CD4-positive, alpha-beta T cell treated with Interleukin-6 at 100 ng/mL for 8 hours (primary cell): Measurements from ENCODE around the gene SEPTIN1.
A peak's percentile ranks its signal among the peaks of the same experiment; 100 is the strongest.

Source experiments
- DNase-seq: peaks from one replicate; pipeline ENCODE4 v3.0.0-alpha.2; 2020; ENCODE audit warnings: mixed read lengths, low spot score

The SEPTIN1 gene, protein sequence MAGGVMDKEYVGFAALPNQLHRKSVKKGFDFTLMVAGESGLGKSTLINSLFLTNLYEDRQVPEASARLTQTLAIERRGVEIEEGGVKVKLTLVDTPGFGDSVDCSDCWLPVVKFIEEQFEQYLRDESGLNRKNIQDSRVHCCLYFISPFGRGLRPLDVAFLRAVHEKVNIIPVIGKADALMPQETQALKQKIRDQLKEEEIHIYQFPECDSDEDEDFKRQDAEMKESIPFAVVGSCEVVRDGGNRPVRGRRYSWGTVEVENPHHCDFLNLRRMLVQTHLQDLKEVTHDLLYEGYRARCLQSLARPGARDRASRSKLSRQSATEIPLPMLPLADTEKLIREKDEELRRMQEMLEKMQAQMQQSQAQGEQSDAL

GRCh38 chr16:30382111-30382881 is at the start of gene SEPTIN1:
Gene SEPTIN1, minus strand, starts transcription at chr16:30382561. Its CDS starts 19 bp downstream, at chr16:30382542.
- DNase-seq: peak; percentile 85

GRCh38 chr16:30430428-30430970 is 48.1 kb upstream of the SEPTIN1 start:
- no peak for DNase-seq

DNA sequence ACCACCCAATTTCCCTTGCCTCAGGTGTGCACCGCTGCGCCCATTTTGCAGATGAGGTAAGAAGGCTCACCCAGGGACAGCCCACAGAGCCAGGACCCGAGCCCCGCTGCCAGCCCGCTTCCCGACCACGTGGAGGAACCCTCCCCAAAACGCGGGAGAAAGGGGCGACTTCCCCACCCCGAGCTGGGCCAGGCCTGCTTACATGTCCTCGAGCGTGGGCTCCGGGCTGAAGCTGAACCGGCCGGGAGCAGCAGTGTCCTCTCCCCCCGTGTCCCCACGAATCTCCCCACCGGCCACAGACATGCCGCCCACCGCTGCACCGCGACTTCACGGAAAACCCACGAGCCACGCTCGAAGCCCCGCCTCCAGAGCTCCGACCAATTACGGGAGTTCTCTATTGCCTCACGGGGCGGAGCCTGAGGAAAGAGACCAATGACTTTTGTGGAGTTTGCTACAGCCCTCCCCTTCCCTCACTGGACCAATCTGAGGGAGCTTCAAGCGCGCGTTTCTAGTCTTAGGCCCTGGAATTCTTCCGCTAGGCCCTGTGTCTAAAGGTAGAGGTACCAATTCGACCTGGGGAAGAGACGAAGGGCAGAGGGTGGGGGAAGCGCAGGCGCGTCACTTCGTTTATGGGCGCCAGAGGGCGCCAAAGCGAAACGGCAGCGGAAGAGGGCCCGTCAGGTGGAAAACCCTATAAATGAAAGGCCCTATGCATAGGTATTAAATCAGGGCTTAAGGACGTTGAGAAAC is 47.5 kb upstream of the SEPTIN1 start, which contains the start of gene DCTPP1:
TSS of gene DCTPP1 (minus strand) at position 353 of the 750 bp plus-strand sequence. CDS start at position 303, 50 bp downstream.
- peak; percentile 98 for DNase-seq

DNA sequence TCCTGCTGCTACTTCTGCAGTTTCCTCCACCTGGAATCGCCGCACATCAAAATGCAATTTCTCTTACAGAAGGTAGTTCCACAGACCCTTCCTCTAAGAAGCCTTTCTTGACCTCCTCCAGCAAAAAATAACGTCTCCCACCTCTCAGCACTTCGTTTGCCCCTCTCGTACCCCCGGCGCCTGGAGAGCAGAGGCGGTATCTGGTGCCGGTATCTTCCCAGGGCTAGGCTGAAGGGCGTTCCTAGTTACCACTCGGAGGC is 47.0 kb upstream of the SEPTIN1 start:
- DNase-seq: no peak

GRCh38 chr16:30428055-30428454 is 45.7 kb upstream of the SEPTIN1 start:
- no peak for DNase-seq

DNA sequence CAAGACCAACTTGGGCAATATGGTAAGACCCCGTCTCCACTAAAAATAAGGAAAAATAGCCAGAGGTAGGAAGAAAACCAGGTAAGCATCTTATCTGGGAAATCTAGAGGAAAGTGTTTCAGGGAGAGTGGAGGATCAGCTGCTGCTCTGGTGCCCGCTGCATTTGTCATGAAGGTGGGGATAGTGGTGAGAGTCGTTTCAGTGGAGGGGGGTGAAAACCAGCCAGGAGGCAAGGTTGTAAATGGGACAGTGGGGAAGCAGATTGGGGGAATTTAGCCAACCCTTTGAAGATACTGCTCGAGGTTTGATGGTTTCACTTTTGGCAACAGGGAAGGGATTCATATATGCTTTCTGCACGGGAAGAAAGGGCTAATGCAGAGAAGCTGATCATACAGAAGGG is 38.6 kb upstream of the SEPTIN1 start:
- DNase-seq: no peak

- no peak for DNase-seq
Observed at GRCh38 chr16:30418350-30419181, 36.2 kb upstream of the SEPTIN1 start.

- DNase-seq: peak; percentile 91
Observed at GRCh38 chr16:30417529-30418349, 35.4 kb upstream of the SEPTIN1 start.

GRCh38 chr16:30416624-30417528 is 34.5 kb upstream of the SEPTIN1 start:
- DNase-seq: no peak

GRCh38 chr16:30416047-30416603 is 33.8 kb upstream of the SEPTIN1 start:
- DNase-seq: no peak

- DNase-seq: no peak
Observed at GRCh38 chr16:30414159-30414558, 31.8 kb upstream of the SEPTIN1 start.

GRCh38 chr16:30413112-30413806 is 30.9 kb upstream of the SEPTIN1 start:
- no peak for DNase-seq

GRCh38 chr16:30409125-30410060 is 27.0 kb upstream of the SEPTIN1 start:
- peak; percentile 92 for DNase-seq

DNA sequence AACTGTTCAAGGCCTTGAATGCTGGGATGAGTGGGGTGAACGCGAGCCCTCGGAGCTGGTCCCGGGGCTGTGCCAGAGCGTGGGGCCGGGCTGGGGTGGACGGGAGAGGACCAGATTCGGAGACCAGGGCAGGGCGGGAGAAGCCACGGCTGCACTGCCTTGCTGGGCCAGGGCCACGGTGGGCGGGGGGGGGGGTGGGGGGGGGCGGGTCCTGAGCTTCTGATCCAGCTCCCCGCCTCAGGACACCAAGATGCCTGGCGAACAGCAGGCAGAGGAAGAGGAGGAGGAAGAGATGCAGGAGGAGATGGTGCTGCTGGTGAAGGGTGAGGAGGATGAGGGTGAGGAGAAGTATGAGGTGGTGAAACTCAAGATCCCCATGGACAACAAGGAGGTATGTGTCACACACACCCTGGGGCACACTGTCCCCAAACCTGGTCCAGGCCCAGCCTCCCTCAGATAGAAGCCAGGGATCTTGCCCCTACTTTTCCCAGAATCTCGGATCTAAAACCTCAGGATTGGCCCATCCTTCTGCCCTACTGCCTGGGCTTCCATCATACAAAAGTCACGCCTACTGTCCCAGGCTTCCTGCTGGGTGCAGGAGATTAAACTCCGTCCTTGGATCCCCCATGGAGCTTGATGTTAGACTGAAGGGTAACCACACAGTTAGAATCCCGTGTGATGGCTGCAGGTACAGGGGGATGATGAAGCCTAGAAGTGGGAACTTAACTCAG is 25.6 kb upstream of the SEPTIN1 start:
- DNase-seq: no peak

DNA sequence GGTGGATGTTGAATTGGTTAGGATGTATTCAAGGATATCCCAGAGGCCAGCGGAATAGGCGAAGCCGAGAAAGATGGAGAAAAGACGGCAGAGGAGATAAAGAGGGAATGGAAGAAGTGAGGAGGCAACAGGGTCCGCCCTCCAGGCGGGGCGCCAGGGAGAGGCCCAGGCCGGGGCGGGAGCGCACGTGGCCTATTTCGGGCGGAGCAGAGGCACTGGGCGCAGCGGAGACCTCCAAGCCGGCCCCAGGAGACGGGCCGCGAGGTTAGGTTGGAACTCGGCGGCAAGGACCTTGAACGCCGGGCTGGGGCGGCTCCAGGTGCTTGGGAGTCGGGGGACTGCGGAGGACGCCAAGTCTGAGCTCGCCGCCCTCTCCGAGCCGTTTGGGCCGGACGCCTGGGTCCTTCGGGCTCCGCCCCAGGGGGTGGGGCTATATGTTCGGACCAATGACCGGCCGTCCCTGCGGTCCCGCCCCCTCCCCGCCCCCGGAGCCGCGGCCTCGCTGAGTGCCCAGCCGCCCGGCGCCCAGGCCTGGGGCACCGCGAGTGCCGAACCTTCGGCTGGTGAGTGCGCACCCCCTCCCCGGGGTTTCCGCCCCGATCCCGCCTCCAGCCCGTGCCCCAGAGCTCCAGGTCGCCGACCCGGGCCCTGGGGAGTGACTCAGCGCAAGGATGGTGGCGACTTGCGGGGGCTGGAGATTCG is 24.9 kb upstream of the SEPTIN1 start, which contains the start of gene ZNF771:
TSS of gene ZNF771 (plus strand) at position 505 of the 702 bp plus-strand sequence. CDS start 448 bp downstream, outside the sequence.
- DNase-seq: peak; percentile 86

GRCh38 chr16:30406795-30407101 is 24.4 kb upstream of the SEPTIN1 start:
- DNase-seq: no peak
